GM12878 (cell line): Measurements from ENCODE around the gene SPCS2. TPM values are rescaled to one million over a fixed set of nuclear protein-coding genes. Genes with fewer than 3 reads are reported as not detected.

Source experiments
- ATAC-seq: fragments of 200-7000 bp; cut with Tn5 transposase; 3 replicates; pipeline ENCODE4 v1.9.1; 2020; ENCODE audit warnings: mild to moderate bottlenecking, moderate library complexity
- BruUV-seq: library from RNA; stranded (reverse); fragments of 400-500 nt; replicated peaks from 2 replicates; lab custom pipeline; 2021; lab: Mats Ljungman, UMichigan
- CTCF ChIA-PET: fragments of 300-600 bp; sonication (Branson Sonifier 250); formaldehyde crosslinking; extraction: SDS; loops from one replicate; lab custom pipeline; 2021; ENCODE audit warnings: inconsistent platforms; lab: Yijun Ruan, JAX
- POLR2A ChIA-PET: fragments of 350-600 bp; formaldehyde crosslinking; extraction: SDS; loops from one replicate; lab custom pipeline; 2021; ENCODE audit warnings: inconsistent platforms; lab: Charles Lee
- RAD21 ChIA-PET: fragments of 300-600 bp; sonication (Branson Sonifier 250); formaldehyde crosslinking; loops from one replicate; lab custom pipeline; 2023; ENCODE audit warnings: antibody characterized with exemption; ENCODE audit not compliant: unreplicated experiment; lab: Charles Lee
- SMC1A ChIA-PET: fragments of 300-600 bp; sonication (Branson Sonifier 250); formaldehyde crosslinking; loops from one replicate; lab custom pipeline; 2023; ENCODE audit not compliant: unreplicated experiment, uncharacterized antibody; lab: Charles Lee
- DNase-seq: peaks from one replicate; pipeline ENCODE4 v3.0.0-alpha.2; 2011; ENCODE audit warnings: low read depth, low spot score
- FAIRE-seq: peaks from 3 replicates; lab custom pipeline; 2011; peaks lifted over from hg19 to GRCh38; lab: Jason Lieb, UNC
- H2AFZ ChIP-seq: 2 replicates; pipeline ENCODE4 v1.6.0; 2011; ENCODE audit warnings: low read depth, low read length, control low read depth; ENCODE audit not compliant: control insufficient read depth
- H3K27ac ChIP-seq: 2 replicates; pipeline ENCODE4 v1.5.1; 2011; ENCODE audit warnings: control low read depth; ENCODE audit not compliant: control insufficient read depth, insufficient read depth
- H3K27me3 ChIP-seq, 2 experiments: replicated peaks in 1 of 2; 2 replicates each; pipeline versions ENCODE4 v1.6.0 to v1.6.1; 2011; ENCODE audit warnings: low read length in 1 of 2; ENCODE audit not compliant: control insufficient read depth in 2 of 2, insufficient read depth in 2 of 2
- H3K36me3 ChIP-seq, 2 experiments: 2 replicates each; pipeline ENCODE4 v1.5.1; 2011; ENCODE audit warnings: low read length in 1 of 2; ENCODE audit not compliant: control insufficient read depth in 2 of 2, insufficient read depth in 2 of 2
- H3K4me1 ChIP-seq: 2 replicates; pipeline ENCODE4 v1.6.1; 2011; ENCODE audit warnings: mild to moderate bottlenecking, low read length, moderate library complexity, mixed read lengths; ENCODE audit not compliant: control insufficient read depth, insufficient read depth
- H3K4me2 ChIP-seq: 2 replicates; pipeline ENCODE4 v1.6.0; 2011; ENCODE audit warnings: control low read depth; ENCODE audit not compliant: control insufficient read depth, insufficient read depth
- H3K4me3 ChIP-seq: fragments of 200-600 bp; sonication (generic); 2 replicates; pipeline ENCODE4 v1.5.1; 2016
- H3K79me2 ChIP-seq: 2 replicates; pipeline ENCODE4 v1.6.0; 2011; ENCODE audit warnings: low read length; ENCODE audit not compliant: control insufficient read depth, insufficient read depth
- H3K9ac ChIP-seq: 2 replicates; pipeline ENCODE4 v1.8.0; 2011; ENCODE audit warnings: low read length, control low read depth, mixed read lengths; ENCODE audit not compliant: control insufficient read depth, insufficient read depth
- H3K9me3 ChIP-seq: replicated peaks from 3 replicates; pipeline ENCODE4 v1.5.1; 2011; ENCODE audit warnings: mild to moderate bottlenecking, low read length; ENCODE audit not compliant: control insufficient read depth, insufficient read depth
- H4K20me1 ChIP-seq: 2 replicates; pipeline ENCODE4 v1.6.0; 2011; ENCODE audit not compliant: control insufficient read depth, insufficient read depth
- ETV6 ChIP-seq, 2 experiments: fragments of 450-650 bp in 1 of 2; IDR thresholded peaks in 1 of 2; conservative IDR thresholded peaks in 1 of 2; 2 replicates each; pipeline ENCODE4 v1.6.1; 2014; ENCODE audit warnings: antibody characterized with exemption in 1 of 2, borderline replicate concordance in 1 of 2, low read depth in 1 of 2, mild to moderate bottlenecking in 1 of 2, moderate library complexity in 1 of 2
- HDAC2 ChIP-seq: fragments of 200-600 bp; sonication (generic); IDR thresholded peaks from 2 replicates; pipeline ENCODE4 v1.6.1; 2017
- JUND ChIP-seq: IDR thresholded peaks from 2 replicates; pipeline ENCODE4 v1.6.1; 2012; ENCODE audit warnings: low read depth, mild to moderate bottlenecking, low read length, improper control_type of control experiment, moderate library complexity
- MTA2 ChIP-seq: fragments of 450-650 bp; IDR thresholded peaks from 2 replicates; pipeline ENCODE4 v1.6.1; 2016; ENCODE audit warnings: low read depth, mild to moderate bottlenecking, moderate library complexity
- PAX5 ChIP-seq: IDR thresholded peaks from 2 replicates; pipeline ENCODE4 v1.6.1; 2011; ENCODE audit warnings: low read depth, low read length, borderline replicate concordance
- RCOR1 ChIP-seq: conservative IDR thresholded peaks from 2 replicates; pipeline ENCODE4 v1.6.1; 2012; ENCODE audit warnings: low read depth, low read length, improper control_type of control experiment
- RFX5 ChIP-seq: IDR thresholded peaks from 2 replicates; pipeline ENCODE4 v1.6.1; 2011; ENCODE audit warnings: low read depth, low read length, improper control_type of control experiment
- SMAD5 ChIP-seq: IDR thresholded peaks from 2 replicates; pipeline ENCODE4 v1.6.1; 2016; ENCODE audit warnings: antibody characterized with exemption, low read depth
- SUZ12 ChIP-seq: fragments of 200-600 bp; sonication (generic); IDR thresholded peaks from one replicate; pipeline ENCODE4 v1.6.1; 2018; ENCODE audit warnings: antibody characterized with exemption, mild to moderate bottlenecking; ENCODE audit not compliant: unreplicated experiment
- TCF7 ChIP-seq: IDR thresholded peaks from 2 replicates; pipeline ENCODE4 v1.6.1; 2014; ENCODE audit warnings: antibody characterized with exemption, borderline replicate concordance
- WGBS: methylation state at CpG from one replicate; pipeline ENCODE4 v1.1.6; 2016; ENCODE audit warnings: low lambda C conversion rate; ENCODE audit not compliant: insufficient replicate concordance, insufficient coverage; ENCODE audit errors: missing lambda C conversion rate; 5-methylcytosine and 5-hydroxymethylcytosine counted together
- in situ Hi-C: fragments of 300-500 bp; cut with MboI; formaldehyde crosslinking; loops from 9 replicates; pipeline ENCODE4 v1.14.3; 2018; ENCODE audit warnings: mixed read lengths
- intact Hi-C: fragments of 100-400 bp; cut with micrococcal nuclease; formaldehyde crosslinking; loops from one replicate; pipeline ENCODE4 v1.14.2; 2022; ENCODE audit not compliant: unreplicated experiment
- polyA plus RNA-seq, 11 experiments: library from polyadenylated mRNA; depleted of rRNA in 4 of 11; unstranded in 6 of 11; stranded (reverse) in 5 of 11; fragments of >200 nt; fragmentation: Nextera tagmentation in 4 of 11; fragmentation: Illumina TruSeq in 1 of 11; extraction: Ambion mirVana in 4 of 11; extraction: Trizol in 1 of 11; gene quantifications; 1 replicate in 1 of 11; 2 replicates in 10 of 11; pipeline versions ENCODE4 v1.2.1 to v1.2.3, GENCODE V29; 2011 to 2016; ENCODE audit warnings: inconsistent platforms in 2 of 11, missing spikeins in 2 of 11, low read depth in 1 of 11
- total RNA-seq, 4 experiments: library from RNA; depleted of rRNA in 3 of 4; stranded (reverse); fragments of >200 nt in 3 of 4; fragmentation: Illumina TruSeq in 1 of 4; extraction: Trizol in 1 of 4; gene quantifications; 2 replicates each; pipeline versions ENCODE4 v1.2.1 to v1.2.3, GENCODE V29; 2013 to 2021
- TF ChIP-seq, protein P1 (sequence below): IDR thresholded peaks from 2 replicates; pipeline ENCODE4 v1.6.1; 2012; ENCODE audit warnings: low read depth, low read length, improper control_type of control experiment
- TF ChIP-seq, protein P2 (sequence below): fragments of 150-350 bp; IDR thresholded peaks from 2 replicates; pipeline ENCODE4 v1.6.1; 2014; ENCODE audit warnings: mild to moderate bottlenecking, low read depth, low read length
- TF ChIP-seq, protein P3 (sequence below): fragments of 450-650 bp; IDR thresholded peaks from 2 replicates; pipeline ENCODE4 v1.6.1; 2018; ENCODE audit warnings: mild to moderate bottlenecking, low read depth, moderate library complexity; ENCODE audit not compliant: partially characterized antibody
- TF ChIP-seq, protein P4 (sequence below): IDR thresholded peaks from 2 replicates; pipeline ENCODE4 v1.6.1; 2012; ENCODE audit warnings: low read depth, low read length, improper control_type of control experiment
- TF ChIP-seq, protein P5 (sequence below): IDR thresholded peaks from 2 replicates; pipeline ENCODE4 v1.6.1; 2011; ENCODE audit warnings: low read depth, mild to moderate bottlenecking, low read length, moderate library complexity, borderline replicate concordance; ENCODE audit errors: extremely low read depth

Gene SPCS2
- total and polyA plus RNA-seq, 10 of the 15 experiments (the other 5 are each of a cell fraction or from before 2014, with no cell fraction given) = 40.7 to 661 (median 192) TPM

DNA sequence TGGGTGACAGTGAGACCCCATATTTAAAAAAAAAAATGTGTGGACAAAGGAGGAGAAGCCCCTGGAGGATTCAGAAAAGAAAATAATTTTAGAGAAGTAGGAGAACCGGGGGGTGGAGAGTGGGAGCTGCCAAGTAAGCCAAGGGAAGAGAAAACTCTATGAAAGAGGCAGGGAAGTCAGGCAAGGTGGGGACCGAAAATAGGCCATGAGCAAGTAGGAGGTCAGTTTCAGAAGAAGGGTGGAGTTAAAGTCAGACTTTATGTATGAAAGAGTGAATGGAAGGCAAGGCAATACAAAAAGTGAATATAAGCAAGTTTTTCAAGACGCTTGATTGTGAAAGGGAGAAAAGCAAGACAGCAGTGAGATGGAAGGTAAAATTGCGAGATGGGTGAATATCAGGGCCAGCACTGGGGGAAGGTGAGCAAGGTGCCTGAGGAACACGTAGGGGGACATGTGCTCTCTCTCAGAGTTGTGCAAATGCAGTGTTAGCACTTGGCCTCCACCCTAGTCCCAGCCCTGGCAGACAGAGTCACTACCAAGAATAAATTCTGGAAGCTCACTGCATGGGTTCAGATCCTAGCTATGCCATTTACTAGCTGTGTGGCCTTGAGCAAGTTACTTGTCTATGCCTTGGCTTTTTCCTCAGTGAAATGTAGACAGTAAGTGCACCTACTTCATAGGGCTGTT lies 6.8 kb upstream of the SPCS2 start (continued):
- TF ChIP-seq ETV6 (conservative IDR thresholded peaks at IDR 0.05 in 1 of 2, IDR thresholded peaks at IDR 0.05 in 1 of 2; ENCODE audit: borderline replicate concordance in 1 of 2, low read depth in 1 of 2) = no peak

DNA sequence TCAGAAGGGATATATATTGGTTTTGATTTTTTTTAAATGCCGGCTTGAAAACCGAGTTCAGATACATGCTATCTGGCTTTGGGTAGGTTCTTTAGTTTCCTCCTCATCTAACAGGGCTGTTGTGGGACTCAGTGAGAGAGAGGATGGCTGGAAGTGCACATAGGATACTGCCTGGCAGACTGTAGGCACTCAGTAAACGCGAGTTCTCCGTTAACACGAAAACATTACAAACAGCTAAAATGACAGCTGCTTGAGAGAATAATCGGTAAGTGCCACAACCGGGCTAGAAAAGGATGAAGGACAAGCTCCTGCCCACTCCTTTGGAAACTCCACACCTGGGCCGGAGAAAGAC lies 544 bp upstream of the SPCS2 start:
- H3K27me3 ChIP-seq = no peaks in the 10 kb centered on the region
- SMC1A ChIA-PET = interaction anchor here (0.8 to 1.4 kb wide), 6 partner anchors 8 to 78 kb away, joined by 3 read pairs; no protein-coding TSS in a partner anchor
- ATAC-seq = peak; percentile 5
- H3K27ac ChIP-seq = peak overlapping the region; percentile 92
- DNase-seq = no peak
- BruUV-seq = TSS peak; percentile 94
- intact Hi-C loops (loop anchor here (2.0 kb wide), 1 partner anchor 40 kb away; the partner anchor contains the start of gene NEU3), in situ Hi-C loops (no loop called here)
- H3K9ac ChIP-seq = peak overlapping the region; percentile 82
- no peak for FAIRE-seq
- no peaks in the 10 kb centered on the region for H3K9me3 ChIP-seq
- CTCF ChIA-PET = interaction anchor here (0.6 to 0.7 kb wide), 2 partner anchors 291 to 452 kb away, joined by 3 to 4 read pairs; no protein-coding TSS in a partner anchor
- no peaks in the 10 kb centered on the region for H4K20me1 ChIP-seq
- H3K79me2 ChIP-seq = peaks cover 52% of the 10 kb centered on the region
- peak overlapping the region; percentile 98 for H2AFZ ChIP-seq
- 1% methylated on average over 9 of the region's 9 CpGs for WGBS
- POLR2A ChIA-PET = interaction anchor here (1.1 to 1.3 kb wide), 2 partner anchors 11 to 44 kb away, joined by 3 read pairs; no protein-coding TSS in a partner anchor
- H3K4me1 ChIP-seq = peaks cover 11% of the 10 kb centered on the region; the same call in 1 of the 2 replicates
- H3K36me3 ChIP-seq = peaks cover 0 to 6% of the 10 kb centered on the region in 2 experiments; a peak in 1 of 4 replicates
- H3K4me2 ChIP-seq = peak overlapping the region; percentile 66
- RAD21 ChIA-PET = interaction anchor here (1.0 kb wide), 2 partner anchors 41 to 199 kb away, joined by 3 to 4 read pairs; partner anchors contain the start of gene NEU3
- peak overlapping the region; percentile 82 for H3K4me3 ChIP-seq
- TF ChIP-seq JUND (no peak), RCOR1 (no peak), MTA2 (no peak), RFX5 (no peak), TCF7 (no peak), PAX5 (no peak), HDAC2 (no peak), SUZ12 (no peak), SMAD5 (no peak)
- TF ChIP-seq, protein P1, sequence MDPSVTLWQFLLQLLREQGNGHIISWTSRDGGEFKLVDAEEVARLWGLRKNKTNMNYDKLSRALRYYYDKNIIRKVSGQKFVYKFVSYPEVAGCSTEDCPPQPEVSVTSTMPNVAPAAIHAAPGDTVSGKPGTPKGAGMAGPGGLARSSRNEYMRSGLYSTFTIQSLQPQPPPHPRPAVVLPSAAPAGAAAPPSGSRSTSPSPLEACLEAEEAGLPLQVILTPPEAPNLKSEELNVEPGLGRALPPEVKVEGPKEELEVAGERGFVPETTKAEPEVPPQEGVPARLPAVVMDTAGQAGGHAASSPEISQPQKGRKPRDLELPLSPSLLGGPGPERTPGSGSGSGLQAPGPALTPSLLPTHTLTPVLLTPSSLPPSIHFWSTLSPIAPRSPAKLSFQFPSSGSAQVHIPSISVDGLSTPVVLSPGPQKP = no peak
- TF ChIP-seq, protein P2, sequence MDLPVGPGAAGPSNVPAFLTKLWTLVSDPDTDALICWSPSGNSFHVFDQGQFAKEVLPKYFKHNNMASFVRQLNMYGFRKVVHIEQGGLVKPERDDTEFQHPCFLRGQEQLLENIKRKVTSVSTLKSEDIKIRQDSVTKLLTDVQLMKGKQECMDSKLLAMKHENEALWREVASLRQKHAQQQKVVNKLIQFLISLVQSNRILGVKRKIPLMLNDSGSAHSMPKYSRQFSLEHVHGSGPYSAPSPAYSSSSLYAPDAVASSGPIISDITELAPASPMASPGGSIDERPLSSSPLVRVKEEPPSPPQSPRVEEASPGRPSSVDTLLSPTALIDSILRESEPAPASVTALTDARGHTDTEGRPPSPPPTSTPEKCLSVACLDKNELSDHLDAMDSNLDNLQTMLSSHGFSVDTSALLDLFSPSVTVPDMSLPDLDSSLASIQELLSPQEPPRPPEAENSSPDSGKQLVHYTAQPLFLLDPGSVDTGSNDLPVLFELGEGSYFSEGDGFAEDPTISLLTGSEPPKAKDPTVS = no peak
- TF ChIP-seq, protein P3, sequence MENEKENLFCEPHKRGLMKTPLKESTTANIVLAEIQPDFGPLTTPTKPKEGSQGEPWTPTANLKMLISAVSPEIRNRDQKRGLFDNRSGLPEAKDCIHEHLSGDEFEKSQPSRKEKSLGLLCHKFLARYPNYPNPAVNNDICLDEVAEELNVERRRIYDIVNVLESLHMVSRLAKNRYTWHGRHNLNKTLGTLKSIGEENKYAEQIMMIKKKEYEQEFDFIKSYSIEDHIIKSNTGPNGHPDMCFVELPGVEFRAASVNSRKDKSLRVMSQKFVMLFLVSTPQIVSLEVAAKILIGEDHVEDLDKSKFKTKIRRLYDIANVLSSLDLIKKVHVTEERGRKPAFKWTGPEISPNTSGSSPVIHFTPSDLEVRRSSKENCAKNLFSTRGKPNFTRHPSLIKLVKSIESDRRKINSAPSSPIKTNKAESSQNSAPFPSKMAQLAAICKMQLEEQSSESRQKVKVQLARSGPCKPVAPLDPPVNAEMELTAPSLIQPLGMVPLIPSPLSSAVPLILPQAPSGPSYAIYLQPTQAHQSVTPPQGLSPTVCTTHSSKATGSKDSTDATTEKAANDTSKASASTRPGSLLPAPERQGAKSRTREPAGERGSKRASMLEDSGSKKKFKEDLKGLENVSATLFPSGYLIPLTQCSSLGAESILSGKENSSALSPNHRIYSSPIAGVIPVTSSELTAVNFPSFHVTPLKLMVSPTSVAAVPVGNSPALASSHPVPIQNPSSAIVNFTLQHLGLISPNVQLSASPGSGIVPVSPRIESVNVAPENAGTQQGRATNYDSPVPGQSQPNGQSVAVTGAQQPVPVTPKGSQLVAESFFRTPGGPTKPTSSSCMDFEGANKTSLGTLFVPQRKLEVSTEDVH = no peak
- TF ChIP-seq, protein P4, sequence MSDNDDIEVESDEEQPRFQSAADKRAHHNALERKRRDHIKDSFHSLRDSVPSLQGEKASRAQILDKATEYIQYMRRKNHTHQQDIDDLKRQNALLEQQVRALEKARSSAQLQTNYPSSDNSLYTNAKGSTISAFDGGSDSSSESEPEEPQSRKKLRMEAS = no peak
- TF ChIP-seq, protein P5, sequence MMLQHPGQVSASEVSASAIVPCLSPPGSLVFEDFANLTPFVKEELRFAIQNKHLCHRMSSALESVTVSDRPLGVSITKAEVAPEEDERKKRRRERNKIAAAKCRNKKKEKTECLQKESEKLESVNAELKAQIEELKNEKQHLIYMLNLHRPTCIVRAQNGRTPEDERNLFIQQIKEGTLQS = no peak
